Measurements from ENCODE around the gene PDLIM1.

PDLIM1 gene

GRCh38 chr10:95245425-95246055 is 45.3 kb downstream of the PDLIM1 start:
- H3K36me3 ChIP-seq (ENCODE audit: control insufficient read depth, insufficient read depth, low read length) = no peaks in the 10 kb centered on the region
- no peak overlapping the region for H2AFZ ChIP-seq

GRCh38 chr10:95244152-95244551 is 46.7 kb downstream of the PDLIM1 start:
- Histone ChIP-seq H2AFZ (no peak overlapping the region), H3K27ac (no peak overlapping the region), H3K9me3 (ENCODE audit: control insufficient read depth, low read length) (no peaks in the 10 kb centered on the region), H3K9ac (no peak overlapping the region), H3K4me3 (ENCODE audit: low read depth, low read length) (no peak overlapping the region), H3K79me2 (peaks cover 4% of the 10 kb centered on the region), H3K36me3 (ENCODE audit: control insufficient read depth, insufficient read depth, low read length) (no peaks in the 10 kb centered on the region), H3K27me3 (ENCODE audit: control insufficient read depth, insufficient read depth, low read length) (no peaks in the 10 kb centered on the region), H3K4me1 (peaks cover 21% of the 10 kb centered on the region), H3K4me2 (ENCODE audit: low read length) (no peak overlapping the region)
- no peak for TF ChIP-seq CTCF (IDR thresholded peaks at IDR 0.05)

More at GRCh38 chr10:95245425-95246055, 45.3 kb downstream of the PDLIM1 start:
- H3K27ac ChIP-seq = no peak overlapping the region
- H3K9ac ChIP-seq = no peak overlapping the region
- H3K4me1 ChIP-seq = peaks cover 30% of the 10 kb centered on the region
- no peaks in the 10 kb centered on the region for H3K9me3 ChIP-seq (ENCODE audit: control insufficient read depth, low read length)
- no peak overlapping the region for H3K4me2 ChIP-seq (ENCODE audit: low read length)
- no peak for TF ChIP-seq CTCF (IDR thresholded peaks at IDR 0.05)
- H3K27me3 ChIP-seq (ENCODE audit: control insufficient read depth, insufficient read depth, low read length) = no peaks in the 10 kb centered on the region
- peaks cover 4% of the 10 kb centered on the region for H3K79me2 ChIP-seq
- no peak overlapping the region for H3K4me3 ChIP-seq (ENCODE audit: low read depth, low read length)

GRCh38 chr10:95243318-95243617 is 47.5 kb downstream of the PDLIM1 start:
- H3K4me3 ChIP-seq (ENCODE audit: low read depth, low read length) = no peak overlapping the region
- H3K9me3 ChIP-seq (ENCODE audit: control insufficient read depth, low read length) = no peaks in the 10 kb centered on the region
- H3K9ac ChIP-seq = no peak overlapping the region
- H3K4me2 ChIP-seq (ENCODE audit: low read length) = no peak overlapping the region
- H3K27ac ChIP-seq = no peak overlapping the region
- no peaks in the 10 kb centered on the region for H3K27me3 ChIP-seq (ENCODE audit: control insufficient read depth, insufficient read depth, low read length)
- H2AFZ ChIP-seq = no peak overlapping the region
- no peak for TF ChIP-seq CTCF (IDR thresholded peaks at IDR 0.05)
- peaks cover 4% of the 10 kb centered on the region for H3K79me2 ChIP-seq
- peaks cover 15% of the 10 kb centered on the region for H3K4me1 ChIP-seq
- H3K36me3 ChIP-seq (ENCODE audit: control insufficient read depth, insufficient read depth, low read length) = no peaks in the 10 kb centered on the region

- no peak overlapping the region for H2AFZ ChIP-seq
- TF ChIP-seq CTCF (IDR thresholded peaks at IDR 0.05) = peak; percentile 52
- H3K79me2 ChIP-seq = peaks cover 4% of the 10 kb centered on the region
- H3K9me3 ChIP-seq (ENCODE audit: control insufficient read depth, low read length) = no peaks in the 10 kb centered on the region
- H3K9ac ChIP-seq = no peak overlapping the region
- no peaks in the 10 kb centered on the region for H3K36me3 ChIP-seq (ENCODE audit: control insufficient read depth, insufficient read depth, low read length)
- peaks cover 12% of the 10 kb centered on the region for H3K4me1 ChIP-seq
- H3K27ac ChIP-seq = no peak overlapping the region
- no peaks in the 10 kb centered on the region for H3K27me3 ChIP-seq (ENCODE audit: control insufficient read depth, insufficient read depth, low read length)
- H3K4me2 ChIP-seq (ENCODE audit: low read length) = no peak overlapping the region
- no peak overlapping the region for H3K4me3 ChIP-seq (ENCODE audit: low read depth, low read length)
Observed at GRCh38 chr10:95242581-95243317, 48.1 kb downstream of the PDLIM1 start.

GRCh38 chr10:95241533-95241932 is 49.3 kb downstream of the PDLIM1 start:
- Histone ChIP-seq H3K4me3 (ENCODE audit: low read depth, low read length) (no peak overlapping the region), H3K27me3 (ENCODE audit: control insufficient read depth, insufficient read depth, low read length) (no peaks in the 10 kb centered on the region), H2AFZ (no peak overlapping the region), H3K4me2 (ENCODE audit: low read length) (no peak overlapping the region), H3K9ac (no peak overlapping the region), H3K79me2 (peaks cover 4% of the 10 kb centered on the region), H3K36me3 (ENCODE audit: control insufficient read depth, insufficient read depth, low read length) (no peaks in the 10 kb centered on the region), H3K27ac (no peak overlapping the region), H3K9me3 (ENCODE audit: control insufficient read depth, low read length) (no peaks in the 10 kb centered on the region), H3K4me1 (no peaks in the 10 kb centered on the region)
- TF ChIP-seq CTCF (IDR thresholded peaks at IDR 0.05) = no peak

Measured in parathyroid adenoma (tissue), 2 donors.